Dedifferentiated amniotic fluid mesenchymal stem cell (primary cell): ENCODE data around the gene ZNF697.
"Not testable (repeated sequence)": the region's sequence is repeated elsewhere in the genome, so short reads cannot be mapped to it uniquely, and the experiment has no call there.

Experiments used
- DNase-seq: peaks from one replicate; pipeline ENCODE4 v3.0.0-alpha.2; 2016; ENCODE audit errors: extremely low spot score

Gene ZNF697

GRCh38 chr1:119647734-119648619 lies at the start of gene ZNF697:
Gene ZNF697 (minus strand): TSS chr1:119648266. CDS start chr1:119626100, 22,166 bp downstream.
- DNase-seq: peak; percentile 91

DNA sequence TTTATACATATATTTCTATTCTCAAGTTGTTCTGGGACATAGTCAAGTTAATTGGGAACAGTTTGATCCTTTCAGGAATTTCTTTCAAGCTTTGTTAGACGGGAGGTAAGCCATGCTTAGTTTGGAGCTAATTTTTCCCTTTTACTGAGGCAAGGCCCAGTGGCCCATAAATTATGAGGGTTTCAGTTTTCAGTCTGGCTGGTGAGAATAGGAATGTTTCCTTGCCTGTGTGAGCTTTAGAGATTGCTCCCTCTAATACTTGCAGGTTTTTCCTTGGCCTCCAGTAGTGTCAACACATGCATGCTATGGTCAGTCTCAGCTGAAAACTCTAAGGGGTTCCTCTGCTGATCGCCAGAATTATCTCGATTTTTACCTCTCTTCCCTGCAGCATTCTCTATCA lies 49.5 kb upstream of the ZNF697 start:
- DNase-seq: no peak

- DNase-seq: not testable (repeated sequence)
Measured at GRCh38 chr1:119696863-119697262, 48.8 kb upstream of the ZNF697 start.

GRCh38 chr1:119689511-119689910 lies 41.4 kb upstream of the ZNF697 start:
- no peak for DNase-seq

- DNase-seq: no peak
Measured at GRCh38 chr1:119688810-119689209, 40.7 kb upstream of the ZNF697 start.

DNA sequence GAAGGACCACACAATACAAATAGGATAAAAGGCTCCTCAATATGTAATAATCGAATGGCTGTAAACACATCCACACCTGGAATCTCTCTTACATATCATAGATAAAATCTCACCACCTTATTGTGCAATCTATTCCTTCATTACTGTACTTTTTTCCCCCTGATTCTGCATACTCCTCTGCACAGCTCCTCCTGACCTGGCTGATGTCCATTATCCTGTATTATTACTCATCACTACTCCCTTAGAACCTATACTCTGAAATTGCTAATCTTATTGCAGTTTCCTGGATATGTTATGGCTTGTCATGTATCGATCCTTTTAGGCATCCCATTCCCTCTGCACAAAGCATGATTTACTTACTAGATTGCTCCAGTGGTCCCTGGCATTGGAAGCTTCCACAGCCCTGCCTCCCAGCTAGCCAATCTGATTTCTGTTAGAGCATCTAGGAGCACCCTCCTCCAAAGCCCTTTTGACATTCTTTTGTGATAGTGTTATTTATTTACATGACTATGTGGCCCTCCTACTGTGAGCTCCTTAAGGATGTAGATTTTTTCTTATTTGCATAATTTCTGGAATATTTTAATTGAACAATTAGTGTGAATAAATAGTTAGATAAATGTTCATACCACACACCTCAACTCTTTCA lies 39.5 kb upstream of the ZNF697 start:
- DNase-seq: no peak

DNA sequence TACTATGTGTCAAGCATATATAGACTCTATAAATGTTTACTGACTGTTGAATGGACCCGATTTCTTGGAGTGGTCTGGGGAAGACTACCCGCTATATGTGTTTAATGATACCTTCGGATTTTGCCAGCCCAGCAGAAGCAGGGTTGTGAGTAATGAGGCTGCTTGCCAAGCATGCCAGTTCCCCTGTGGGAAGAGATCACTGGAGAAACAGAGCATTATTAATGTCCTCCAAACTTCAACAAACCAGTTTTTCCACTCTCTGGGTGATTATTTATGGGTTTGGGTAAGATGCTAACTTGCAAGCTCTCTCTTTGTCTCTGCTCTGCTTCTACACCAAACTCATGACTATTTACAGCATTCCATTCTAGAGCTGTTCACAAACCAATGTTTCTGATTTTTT lies 38.6 kb upstream of the ZNF697 start:
- DNase-seq: no peak

DNA sequence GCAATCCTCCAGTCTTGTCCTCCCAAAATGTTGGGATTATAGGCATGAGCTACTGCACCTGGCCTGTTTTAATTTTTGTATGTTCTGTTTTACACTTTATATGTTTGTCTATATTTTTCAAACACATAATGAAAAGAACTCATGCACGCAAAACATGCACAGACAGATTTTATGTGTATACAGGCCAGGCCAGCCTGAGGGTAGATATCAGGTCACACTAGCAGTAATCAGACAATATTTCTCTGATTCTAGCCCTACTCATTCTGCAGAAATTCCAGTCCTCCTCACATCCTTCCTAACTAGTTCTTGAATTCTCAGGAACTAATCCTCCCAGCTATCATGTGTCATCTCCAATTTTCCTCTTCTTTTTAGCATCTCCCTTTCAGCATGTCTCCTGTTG lies 35.8 kb upstream of the ZNF697 start:
- no peak for DNase-seq

GRCh38 chr1:119682141-119682540 lies 34.1 kb upstream of the ZNF697 start:
- DNase-seq: no peak

DNA sequence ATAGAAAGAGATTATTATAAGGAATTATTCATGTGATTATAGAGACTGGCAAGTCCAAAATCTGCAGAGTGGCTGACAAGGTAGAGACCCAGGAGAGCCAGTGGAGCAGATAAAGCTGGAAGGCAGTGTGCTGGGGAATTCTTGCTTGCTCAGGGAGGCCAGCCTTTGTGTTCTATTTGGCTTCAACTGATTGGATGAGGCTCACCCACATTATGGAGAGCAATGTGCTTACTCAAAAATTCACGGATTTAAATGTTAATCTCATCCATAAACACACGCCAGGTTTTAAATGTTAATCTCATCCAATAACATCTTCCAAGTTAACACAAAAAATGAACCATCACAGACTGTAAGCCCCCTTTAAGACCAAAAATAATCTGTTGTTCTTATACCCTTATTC lies 33.5 kb upstream of the ZNF697 start:
- DNase-seq: no peak

GRCh38 chr1:119680723-119681122 lies 32.7 kb upstream of the ZNF697 start:
- no peak for DNase-seq

DNA sequence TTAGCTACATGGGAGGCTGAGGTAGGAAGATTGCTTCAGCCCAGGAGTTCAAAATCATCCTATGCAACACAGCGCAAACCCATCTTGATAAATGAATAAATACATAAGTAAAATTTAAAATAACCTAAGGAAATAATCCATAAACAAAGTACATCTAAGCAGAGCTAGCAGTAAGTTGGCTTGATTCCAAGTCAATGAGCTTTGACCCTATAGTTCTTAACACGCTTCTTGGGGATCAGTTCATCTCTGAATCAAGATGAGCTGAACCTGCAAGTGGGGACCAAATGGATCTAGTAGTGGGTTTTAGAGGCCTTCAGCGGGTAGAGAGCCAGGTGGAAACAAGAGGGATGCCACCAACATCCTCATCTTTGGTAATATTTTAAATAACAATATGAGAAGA lies 32.1 kb upstream of the ZNF697 start:
- no peak for DNase-seq

- DNase-seq: no peak
Measured at GRCh38 chr1:119679223-119679622, 31.2 kb upstream of the ZNF697 start.

DNA sequence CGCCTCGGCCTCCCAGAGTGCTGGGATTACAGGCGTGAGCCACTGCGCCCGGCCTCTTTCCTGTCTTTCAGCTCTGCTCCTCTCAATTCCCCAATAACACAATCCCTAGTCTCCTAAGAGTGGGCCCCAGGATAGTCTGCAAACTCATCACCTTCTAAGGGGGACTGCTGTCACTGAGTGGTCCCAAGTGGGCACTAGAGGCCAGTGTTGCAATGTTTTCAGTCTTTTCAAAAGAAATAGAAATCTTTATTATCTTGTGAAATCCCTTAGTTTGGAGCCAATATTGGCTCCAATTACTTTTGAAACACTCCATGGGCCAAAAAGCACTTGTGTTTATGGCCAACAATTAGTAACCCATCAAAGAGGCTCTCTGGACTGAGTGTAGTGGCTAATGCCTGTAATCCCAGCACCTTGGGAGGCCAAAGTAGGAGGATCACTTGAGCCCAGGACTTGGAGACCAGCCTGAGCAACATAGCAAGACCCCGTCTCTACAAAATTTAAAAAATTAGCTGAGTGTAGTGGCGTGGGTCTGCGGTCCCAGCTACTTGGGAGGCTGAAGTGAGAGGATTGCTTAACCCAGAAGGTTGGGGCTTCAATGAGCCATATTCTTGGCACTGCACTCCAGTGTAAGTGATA lies 28.6 kb upstream of the ZNF697 start:
- no peak for DNase-seq

DNA sequence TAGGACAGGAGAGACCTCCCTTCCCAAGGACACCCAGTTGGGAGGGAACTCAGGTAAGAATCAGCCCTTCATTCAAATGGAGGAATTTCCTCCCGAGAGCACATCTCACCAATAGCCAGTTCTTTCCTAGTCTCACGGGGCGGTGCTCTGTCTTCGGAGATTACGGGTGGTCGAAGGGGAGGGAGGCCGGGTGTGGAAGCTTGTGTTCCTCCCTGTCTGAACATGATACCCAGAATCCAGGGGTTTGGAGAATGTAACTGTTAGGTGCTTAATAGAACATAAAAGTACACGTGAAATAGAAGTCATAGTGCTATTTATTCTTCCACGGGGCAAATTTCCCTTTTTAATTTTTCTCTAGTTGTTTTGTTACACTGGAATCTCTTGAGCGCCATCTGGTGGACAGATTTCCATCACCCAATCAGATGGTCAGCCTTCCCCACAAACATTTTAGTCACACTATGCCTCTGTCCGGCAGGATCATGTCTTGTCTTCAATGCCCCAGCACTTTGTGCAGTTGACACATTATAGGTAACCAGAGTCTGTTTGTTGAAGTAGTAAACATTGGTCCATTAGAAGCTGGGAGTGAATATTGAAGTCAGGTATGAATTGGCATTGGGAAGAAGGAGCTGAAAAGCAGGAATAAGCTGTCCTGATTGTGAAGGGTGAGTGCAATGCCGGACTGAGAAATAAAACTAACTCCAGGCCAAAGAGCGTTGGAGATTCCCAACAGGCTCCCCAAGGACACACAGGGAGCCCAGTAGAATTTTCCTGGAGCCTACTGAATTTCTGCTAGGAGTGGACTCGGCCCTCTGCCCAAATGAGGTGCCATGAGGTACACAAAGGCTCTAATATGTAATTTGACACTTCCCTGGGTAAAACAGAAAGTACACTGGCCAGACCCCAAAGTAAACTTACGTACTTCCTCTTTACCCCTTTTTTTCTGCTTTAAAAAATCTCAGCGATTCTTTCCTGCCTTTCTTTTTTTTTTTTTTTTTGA lies 27.6 kb upstream of the ZNF697 start:
- peak; percentile 93 for DNase-seq

DNA sequence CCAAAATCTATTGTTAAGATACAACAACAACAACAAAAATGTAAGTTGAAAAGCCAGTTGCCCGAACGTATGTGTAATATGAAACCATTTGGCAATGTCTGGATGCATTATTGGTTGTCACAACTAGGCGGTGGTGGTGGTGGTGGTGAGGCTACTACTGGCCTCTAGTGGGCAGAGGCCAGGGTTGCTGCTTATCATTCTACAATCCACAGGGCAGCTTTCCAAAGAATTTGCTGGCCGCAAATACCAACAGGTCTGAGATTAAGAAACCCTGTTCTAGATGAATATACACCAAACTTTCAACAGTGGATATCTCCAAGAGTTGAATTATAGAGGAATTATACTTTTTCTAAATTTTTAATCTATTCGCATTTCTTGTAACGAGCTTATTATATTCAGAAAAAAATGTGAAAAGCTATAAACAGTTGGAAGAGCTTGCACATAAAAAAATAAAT lies 26.8 kb upstream of the ZNF697 start:
- peak; percentile 74 for DNase-seq

GRCh38 chr1:119674111-119674526 lies 26.1 kb upstream of the ZNF697 start:
- DNase-seq: no peak

DNA sequence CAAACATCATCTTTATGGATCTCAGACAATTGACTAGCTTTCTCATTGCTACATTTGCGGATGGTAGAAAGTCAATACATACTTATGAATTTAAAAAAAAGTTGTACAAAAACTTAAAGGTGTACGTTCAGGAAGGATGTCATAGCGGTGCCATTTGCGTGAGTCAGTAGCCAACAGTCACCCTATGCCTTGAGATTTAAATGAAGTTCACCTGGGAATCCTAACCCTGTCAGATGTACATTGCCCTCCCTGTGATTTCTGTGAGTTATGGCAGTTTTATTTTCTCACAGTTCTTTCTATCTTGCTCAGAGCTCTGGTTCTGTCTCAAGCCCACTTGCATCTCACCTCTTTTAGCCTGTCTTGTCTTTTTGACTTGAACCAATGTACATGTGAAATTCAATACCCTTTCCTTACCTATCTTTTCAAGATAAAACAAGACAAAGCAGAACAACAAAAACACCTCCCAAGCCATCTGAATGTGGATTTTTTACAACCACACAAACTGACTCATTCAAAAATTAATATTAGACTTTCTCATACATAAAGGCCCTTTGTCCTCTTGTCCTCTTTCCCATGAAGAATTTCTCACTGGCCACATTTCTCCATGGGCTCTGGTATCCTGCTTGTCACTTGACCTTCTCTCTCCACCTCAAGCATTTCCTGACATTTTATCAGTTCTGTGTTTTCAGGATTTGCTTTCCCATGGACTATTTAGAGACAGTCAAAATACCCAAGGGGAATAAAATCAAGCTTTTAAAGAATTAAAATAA lies 25.3 kb upstream of the ZNF697 start:
- DNase-seq: no peak

DNA sequence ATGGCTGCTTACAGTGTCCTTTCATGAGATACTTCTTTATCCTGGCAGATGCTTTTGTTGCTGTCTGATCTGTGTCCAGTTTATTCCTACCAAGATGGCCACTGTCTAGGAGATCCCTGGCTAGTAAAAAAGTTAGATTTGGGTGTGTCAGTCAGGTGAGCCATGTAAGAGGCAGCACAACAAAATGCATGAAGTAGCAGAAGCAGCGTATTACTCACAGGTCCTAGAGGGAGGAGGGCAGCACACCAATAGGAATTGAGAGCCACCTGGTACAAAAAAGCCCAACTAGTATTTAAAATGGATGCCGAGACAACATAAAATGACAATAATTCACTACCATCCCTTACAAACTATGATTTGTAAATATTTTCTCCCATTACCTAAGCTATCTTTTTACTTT lies 22.8 kb upstream of the ZNF697 start:
- DNase-seq: no peak

- DNase-seq: no peak
Measured at GRCh38 chr1:119667173-119667572, 19.1 kb upstream of the ZNF697 start.

DNA sequence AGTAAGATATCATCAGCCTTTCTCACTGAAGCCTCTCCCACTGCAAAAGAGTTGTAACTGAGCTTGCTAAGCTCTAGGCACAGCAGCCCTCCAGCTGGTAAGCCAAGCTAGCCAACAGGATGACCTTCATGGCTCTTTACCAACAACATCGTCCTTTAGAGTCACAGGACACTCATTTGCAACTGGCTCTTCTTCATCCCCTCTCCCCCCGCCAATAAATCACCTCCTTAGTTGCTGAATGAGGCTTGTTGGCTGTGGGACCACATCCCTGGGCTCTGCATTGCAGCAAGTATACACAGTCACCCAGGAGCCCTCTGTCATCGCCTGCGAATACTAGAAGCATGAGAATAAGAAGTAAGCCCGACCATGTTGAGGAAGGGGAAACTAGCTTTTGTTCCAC lies 16.0 kb upstream of the ZNF697 start:
- DNase-seq: no peak
